GM13976 (cell line): Measurements from ENCODE around the gene GEN1.

Experiments used
- DNase-seq: peaks from one replicate; pipeline ENCODE4 v3.0.0; 2012; ENCODE audit warnings: low spot score
- in situ Hi-C: fragments of 300-500 bp; cut with MboI; formaldehyde crosslinking; loops from one replicate; pipeline ENCODE4 v1.12.0; 2022; ENCODE audit warnings: low sequenced_read_pairs, mixed read lengths, inconsistent platforms; ENCODE audit not compliant: unreplicated experiment
- TF ChIP-seq, protein P1 (sequence below): IDR thresholded peaks from 2 replicates; pipeline ENCODE4 v1.5.1; 2012; ENCODE audit warnings: borderline replicate concordance, mild to moderate bottlenecking; ENCODE audit not compliant: insufficient read depth; ENCODE audit errors: extremely low read depth, missing control alignments, control extremely low read depth

Gene GEN1

DNA sequence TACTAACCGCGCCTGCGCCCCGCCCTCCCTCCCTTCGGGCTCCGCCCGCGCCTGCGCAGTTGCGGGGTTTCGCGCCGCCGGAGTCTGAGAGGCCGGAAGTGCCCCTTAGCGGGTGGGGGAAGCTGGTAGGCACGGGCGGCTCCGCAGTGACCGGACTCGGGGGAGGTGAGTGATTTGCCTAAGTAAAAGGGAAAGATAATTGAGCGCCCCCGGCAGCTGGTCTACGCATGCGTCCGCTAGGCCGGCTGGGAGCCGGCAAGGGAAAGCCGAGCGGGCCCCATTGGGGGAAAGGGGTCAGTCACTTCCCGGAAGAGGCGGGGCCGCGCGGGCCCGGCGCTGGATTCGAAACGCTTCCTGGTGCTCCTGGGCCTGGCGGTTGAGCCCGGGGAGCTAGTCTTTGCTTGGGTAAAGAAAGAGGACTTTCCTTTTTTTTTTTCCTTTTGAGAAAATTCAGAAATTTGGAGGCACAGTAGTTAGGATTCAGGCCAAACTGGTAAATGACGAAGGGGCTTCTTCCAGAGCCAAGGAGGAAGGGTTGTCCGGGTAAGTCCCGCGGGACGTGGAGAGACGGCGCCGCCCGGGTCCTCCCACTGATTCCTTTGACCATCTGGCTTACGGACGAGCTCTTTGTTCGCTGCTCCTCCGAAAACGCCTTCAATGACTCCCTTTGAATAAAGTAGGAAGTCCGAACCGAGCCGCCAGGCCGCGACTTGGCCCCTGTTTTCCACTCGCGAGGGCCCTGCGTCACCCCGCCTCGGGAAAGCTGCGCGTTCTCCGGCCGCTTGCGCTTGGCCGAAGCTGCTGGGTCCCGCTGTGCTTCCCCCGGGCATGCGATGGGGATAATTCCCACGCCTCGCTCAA is at the start of gene GEN1, which contains the start of gene SMC6:
GEN1 (plus strand) TSS at position 336 of the 861 bp plus-strand sequence. CDS start 5,806 bp downstream, outside the sequence.
SMC6 (minus strand) TSS at position 8 of the 861 bp plus-strand sequence. CDS start 7,864 bp downstream, outside the sequence.
- DNase-seq, result peak; percentile 95
- in situ Hi-C loops, result no loop called here
- TF ChIP-seq, protein P1, sequence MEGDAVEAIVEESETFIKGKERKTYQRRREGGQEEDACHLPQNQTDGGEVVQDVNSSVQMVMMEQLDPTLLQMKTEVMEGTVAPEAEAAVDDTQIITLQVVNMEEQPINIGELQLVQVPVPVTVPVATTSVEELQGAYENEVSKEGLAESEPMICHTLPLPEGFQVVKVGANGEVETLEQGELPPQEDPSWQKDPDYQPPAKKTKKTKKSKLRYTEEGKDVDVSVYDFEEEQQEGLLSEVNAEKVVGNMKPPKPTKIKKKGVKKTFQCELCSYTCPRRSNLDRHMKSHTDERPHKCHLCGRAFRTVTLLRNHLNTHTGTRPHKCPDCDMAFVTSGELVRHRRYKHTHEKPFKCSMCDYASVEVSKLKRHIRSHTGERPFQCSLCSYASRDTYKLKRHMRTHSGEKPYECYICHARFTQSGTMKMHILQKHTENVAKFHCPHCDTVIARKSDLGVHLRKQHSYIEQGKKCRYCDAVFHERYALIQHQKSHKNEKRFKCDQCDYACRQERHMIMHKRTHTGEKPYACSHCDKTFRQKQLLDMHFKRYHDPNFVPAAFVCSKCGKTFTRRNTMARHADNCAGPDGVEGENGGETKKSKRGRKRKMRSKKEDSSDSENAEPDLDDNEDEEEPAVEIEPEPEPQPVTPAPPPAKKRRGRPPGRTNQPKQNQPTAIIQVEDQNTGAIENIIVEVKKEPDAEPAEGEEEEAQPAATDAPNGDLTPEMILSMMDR, result no peak

DNA sequence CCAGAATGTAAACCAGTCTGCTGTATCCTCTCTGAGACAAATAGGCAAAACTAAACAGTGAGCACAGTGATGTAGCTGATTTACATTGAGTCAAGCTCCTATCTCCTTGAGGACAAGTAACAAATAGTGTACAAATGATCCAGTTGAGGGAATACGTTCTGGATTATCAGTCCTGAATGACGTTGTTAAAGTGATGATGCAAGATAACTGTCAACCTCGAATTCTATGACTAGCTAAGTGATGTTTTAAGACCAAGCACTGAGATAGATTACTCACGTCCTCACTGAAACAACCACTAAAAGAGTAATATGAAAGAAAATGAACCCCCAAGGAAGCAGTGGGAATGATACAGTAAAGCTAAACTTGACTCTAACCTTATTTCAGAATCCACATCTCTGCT is 47.1 kb upstream of the GEN1 start:
- DNase-seq, result no peak
- in situ Hi-C loops, result no loop called here
- TF ChIP-seq, protein P1, result no peak

DNA sequence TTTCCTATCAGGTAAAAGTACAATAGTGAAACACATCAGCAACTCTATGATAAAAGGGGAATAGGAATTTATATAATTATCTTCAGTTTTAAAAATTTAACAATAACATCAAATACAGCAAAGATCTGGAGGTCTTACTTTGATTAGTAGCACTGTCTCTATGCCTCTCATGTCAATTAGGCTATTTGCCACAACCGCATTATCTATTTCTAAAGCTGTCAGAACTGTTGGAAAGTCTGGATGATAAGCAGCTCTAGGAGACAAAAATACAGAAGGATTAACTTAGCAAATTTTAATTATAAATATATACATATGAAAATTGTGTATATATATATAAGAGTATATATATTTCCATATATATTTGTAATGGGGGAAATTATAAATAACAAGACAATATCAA is 45.4 kb upstream of the GEN1 start:
- DNase-seq, result no peak
- TF ChIP-seq, protein P1, result no peak
- in situ Hi-C loops, result no loop called here

- TF ChIP-seq, protein P1, result no peak
- in situ Hi-C loops, result no loop called here
Measured at GRCh38 chr2:17709897-17710296, 44.0 kb upstream of the GEN1 start.

GRCh38 chr2:17710547-17711248 is 43.2 kb upstream of the GEN1 start:
- TF ChIP-seq, protein P1, result no peak
- no peak for DNase-seq
- in situ Hi-C loops, result no loop called here

More at GRCh38 chr2:17709897-17710296, 44.0 kb upstream of the GEN1 start:
- DNase-seq, result no peak

DNA sequence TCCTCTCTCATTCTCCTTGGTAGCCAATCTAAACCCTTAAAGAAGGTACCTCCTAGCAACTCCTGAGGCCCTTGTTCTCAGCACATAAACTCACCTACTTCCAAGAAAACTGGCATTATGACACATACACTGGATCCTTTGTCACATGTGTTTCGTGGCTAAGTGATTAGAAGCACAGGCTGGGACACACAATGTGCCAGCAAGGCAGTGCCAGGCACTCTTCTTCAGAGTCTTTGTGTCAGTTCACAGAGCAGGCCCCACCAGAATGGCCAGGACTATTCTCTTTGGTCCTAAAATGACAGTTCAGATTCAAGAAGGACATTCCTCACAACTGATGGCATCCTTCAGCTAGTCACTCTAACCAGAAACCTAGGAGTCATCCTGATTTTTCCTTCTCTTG is 40.6 kb upstream of the GEN1 start:
- TF ChIP-seq, protein P1, result no peak
- in situ Hi-C loops, result no loop called here
- DNase-seq, result no peak
